AG04450 (cell line): Measurements from ENCODE around the gene BASP1. TPM values are rescaled to one million over a fixed set of nuclear protein-coding genes. Genes with fewer than 3 reads are reported as not detected.
A peak's percentile ranks its signal among the peaks of the same experiment; 100 is the strongest.

ENCODE experiments used
- CTCF ChIA-PET: fragments of 300-600, 350-600 bp; formaldehyde crosslinking; extraction: SDS; loops from one replicate; lab custom pipeline; 2022; ENCODE audit warnings: antibody characterized with exemption, inconsistent platforms; lab: Charles Lee
- POLR2A ChIA-PET: fragments of 350-600 bp; formaldehyde crosslinking; extraction: SDS; loops from one replicate; lab custom pipeline; 2021; ENCODE audit warnings: antibody characterized with exemption, inconsistent platforms; lab: Yijun Ruan, JAX
- DNase-seq: peaks from one replicate; pipeline ENCODE4 v3.0.0-alpha.2; 2011; ENCODE audit warnings: low read depth, low spot score
- H3K27ac ChIP-seq: one replicate; pipeline ENCODE4 v1.5.1; 2012; ENCODE audit warnings: low read depth, low read length, control low read depth
- H3K27me3 ChIP-seq: one replicate; pipeline ENCODE4 v1.6.0; 2012; ENCODE audit warnings: low read length; ENCODE audit not compliant: control insufficient read depth, insufficient read depth
- H3K4me3 ChIP-seq: 2 replicates; pipeline ENCODE4 v1.5.1; 2011; ENCODE audit warnings: mild to moderate bottlenecking, low read depth, low read length, control low read depth
- H3K9me3 ChIP-seq: 2 replicates; pipeline ENCODE4 v1.5.1; 2012; ENCODE audit warnings: low read length; ENCODE audit not compliant: control insufficient read depth, insufficient read depth
- CTCF ChIP-seq: IDR thresholded peaks from 2 replicates; pipeline ENCODE4 v1.5.1; 2011; ENCODE audit warnings: low read depth, low read length, control low read depth, inconsistent platforms
- polyA plus RNA-seq: library from polyadenylated mRNA; depleted of rRNA; stranded (reverse); fragments of >200 nt; gene quantifications from 2 replicates; pipeline ENCODE4 v1.2.3, GENCODE V29; 2011

BASP1 gene
- polyA plus RNA-seq, 1 experiment = 227 TPM

GRCh38 chr5:17216176-17216973, 1.1 kb upstream of the BASP1 start:
- H3K9me3 ChIP-seq = no peaks in the 10 kb centered on the region
- H3K4me3 ChIP-seq = peak overlapping the region; percentile 66
- ChIA-PET POLR2A (interaction anchor here (0.6 to 1.7 kb wide), 8 partner anchors 10 to 1092 kb away, joined by 3 to 9 read pairs (median 4); no protein-coding TSS in a partner anchor), CTCF (interaction anchor here (0.6 to 4.5 kb wide), 92 partner anchors 10 to 1119 kb away, joined by 3 to 142 read pairs (median 3); no protein-coding TSS in a partner anchor)
- TF ChIP-seq CTCF = peak; percentile 89
- no peaks in the 10 kb centered on the region for H3K27me3 ChIP-seq
- no peak for DNase-seq
- no peak overlapping the region for H3K27ac ChIP-seq

GRCh38 chr5:17216974-17217492, 398 bp upstream of the BASP1 start:
- ChIA-PET CTCF (interaction anchor here (0.6 to 4.5 kb wide), 36 partner anchors 10 to 1091 kb away, joined by 3 to 142 read pairs (median 4); no protein-coding TSS in a partner anchor), POLR2A (interaction anchor here (0.6 to 1.7 kb wide), 9 partner anchors 9 to 577 kb away, joined by 3 to 9 read pairs (median 4); no protein-coding TSS in a partner anchor)
- H3K4me3 ChIP-seq = peak overlapping the region; percentile 66
- H3K27ac ChIP-seq = no peak overlapping the region
- no peak for TF ChIP-seq CTCF
- DNase-seq = no peak
- H3K27me3 ChIP-seq = no peaks in the 10 kb centered on the region
- no peaks in the 10 kb centered on the region for H3K9me3 ChIP-seq

- ChIA-PET POLR2A (interaction anchor here (0.5 to 1.2 kb wide), 6 partner anchors 18 to 163 kb away, joined by 3 to 10 read pairs (median 4); no protein-coding TSS in a partner anchor), CTCF (no interaction called here)
These were observed 1.0 kb downstream of the BASP1 start for GRCh38 chr5:17218353-17219005.

GRCh38 chr5:17219006-17219422, 1.6 kb downstream of the BASP1 start:
- no peak for DNase-seq
- no peaks in the 10 kb centered on the region for H3K9me3 ChIP-seq
- peak overlapping the region; percentile 84 for H3K27ac ChIP-seq
- no peak for TF ChIP-seq CTCF
- H3K4me3 ChIP-seq = peak overlapping the region; percentile 95
- ChIA-PET POLR2A (no interaction called here), CTCF (no interaction called here)
- no peaks in the 10 kb centered on the region for H3K27me3 ChIP-seq

More at GRCh38 chr5:17218353-17219005, 1.0 kb downstream of the BASP1 start:
- Histone ChIP-seq H3K27ac (peak overlapping the region; percentile 84), H3K9me3 (no peaks in the 10 kb centered on the region), H3K27me3 (no peaks in the 10 kb centered on the region), H3K4me3 (peak overlapping the region; percentile 95)
- no peak for TF ChIP-seq CTCF
- DNase-seq = no peak
